Activated CD4-positive, alpha-beta T cell treated with anti-CD3 and anti-CD28 coated beads for 4 hours (primary cell): ENCODE data around the gene SLC1A7.

Source experiments
- DNase-seq, 2 donors: peaks; one replicate each; pipeline ENCODE4 v3.0.0-alpha.2; 2020

Gene SLC1A7

DNA sequence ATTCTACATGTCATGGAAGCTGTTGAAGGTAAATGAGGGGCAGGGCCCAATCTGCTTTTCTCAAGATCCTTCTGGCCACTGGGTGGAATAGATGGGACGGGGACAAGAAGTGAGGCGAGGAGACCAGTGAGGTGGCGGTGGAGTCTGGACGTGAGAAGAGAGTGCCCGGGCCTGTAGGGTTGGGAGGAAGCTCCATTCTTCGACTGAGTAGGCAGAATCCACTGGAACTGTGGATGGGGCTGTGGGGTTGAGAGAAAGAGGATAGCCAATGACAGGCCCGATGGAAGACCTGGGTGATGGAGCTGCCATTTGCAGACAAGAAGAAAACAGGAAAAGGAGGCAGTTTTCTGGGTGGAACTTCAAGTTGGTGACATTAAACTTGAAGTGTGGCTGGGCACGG, 10.3 kb downstream of the SLC1A7 start:
- DNase-seq: no peak

DNA sequence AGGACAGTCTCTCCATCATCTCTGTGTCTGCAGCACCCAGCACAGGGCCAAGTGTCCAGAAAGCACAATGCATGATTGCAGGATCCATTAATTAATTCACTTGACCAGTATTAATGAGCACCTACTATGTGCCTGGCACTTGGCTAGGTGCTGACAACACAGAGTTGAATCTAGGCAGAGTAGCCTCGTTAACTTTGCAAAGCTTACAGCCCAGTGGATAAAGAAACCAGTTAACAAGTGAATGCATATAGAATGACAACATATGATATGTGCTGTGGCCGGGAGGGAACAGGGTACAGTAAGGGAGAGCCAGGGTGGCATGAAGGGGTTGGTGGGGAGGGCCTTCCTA, 10.9 kb downstream of the SLC1A7 start:
- no peak for DNase-seq

- no peak for DNase-seq
Measured at GRCh38 chr1:53130878-53131589, 11.4 kb downstream of the SLC1A7 start.

DNA sequence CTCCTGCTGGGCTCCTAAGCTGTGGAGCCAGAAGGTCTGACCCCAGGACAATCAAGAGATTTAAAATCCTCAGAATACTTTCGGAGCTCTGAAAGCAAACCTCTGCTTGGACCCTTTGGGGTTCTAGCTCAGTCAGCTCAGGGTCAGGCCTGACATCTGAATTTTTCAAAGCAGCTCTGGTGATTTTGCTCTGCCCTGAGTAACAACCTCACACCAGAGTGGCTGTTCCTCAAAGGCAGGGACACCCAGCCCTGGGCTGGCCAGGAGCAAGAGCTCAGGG, 11.9 kb downstream of the SLC1A7 start:
- no peak for DNase-seq

DNA sequence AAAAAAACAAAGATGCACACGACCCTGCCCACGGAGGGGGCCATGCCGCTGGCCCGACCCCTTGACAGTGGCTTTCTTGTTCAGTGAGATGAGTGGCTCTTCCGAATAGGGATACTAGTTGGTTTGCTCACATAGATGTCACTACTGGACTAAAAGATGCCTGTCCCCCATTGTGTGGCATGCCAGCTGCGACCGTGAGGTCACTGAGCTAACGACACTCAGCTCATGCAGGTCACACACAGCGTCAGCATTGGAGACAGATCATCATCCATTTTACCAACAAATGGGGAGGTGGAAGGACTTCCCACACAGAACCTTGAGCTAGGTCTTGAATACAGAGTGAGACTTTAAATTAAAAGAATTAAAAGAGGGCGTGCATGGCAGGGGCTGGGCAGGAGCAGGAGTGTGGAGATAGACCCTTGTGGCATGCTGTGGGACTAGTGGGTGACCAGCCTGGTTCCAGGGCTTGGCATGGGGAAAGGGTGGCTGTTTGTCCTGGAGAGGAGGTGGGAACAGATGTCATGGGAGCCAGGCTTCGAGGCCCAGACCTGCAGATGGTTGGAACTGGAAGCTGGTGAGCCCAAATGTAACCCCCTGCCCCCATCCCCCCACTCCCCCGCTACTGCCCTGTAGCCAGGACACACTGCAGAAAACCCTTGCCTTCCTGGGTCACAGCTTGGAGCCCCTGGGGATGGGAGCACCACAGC, 12.4 kb downstream of the SLC1A7 start:
- no peak for DNase-seq

GRCh38 chr1:53128401-53128800, 14.0 kb downstream of the SLC1A7 start:
- DNase-seq: no peak

DNA sequence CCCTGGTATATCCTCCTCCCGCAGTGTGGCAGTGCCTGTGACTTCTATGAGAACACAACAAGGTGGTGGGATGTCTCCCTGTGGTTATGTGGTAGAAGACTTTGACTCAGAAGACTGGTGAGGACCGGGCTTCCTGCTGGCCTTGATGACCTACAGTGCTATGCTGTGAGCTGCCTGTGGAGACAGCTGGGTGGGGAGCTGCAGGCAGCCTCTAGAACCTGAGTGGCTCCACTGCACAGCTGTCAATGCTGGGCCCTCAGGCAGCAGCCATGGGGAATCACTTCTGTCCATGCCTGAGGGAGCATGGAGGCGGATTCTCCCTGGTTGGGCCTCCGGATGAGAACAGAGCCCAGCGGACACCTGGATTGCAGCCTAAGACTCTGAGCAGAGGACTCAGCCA, 14.9 kb downstream of the SLC1A7 start:
- no peak for DNase-seq

- no peak for DNase-seq
Measured at GRCh38 chr1:53126495-53126894, 15.9 kb downstream of the SLC1A7 start.

- DNase-seq: no peak
Measured at GRCh38 chr1:53125623-53126360, 16.6 kb downstream of the SLC1A7 start.

- no peak for DNase-seq
Measured at GRCh38 chr1:53125122-53125521, 17.3 kb downstream of the SLC1A7 start.

GRCh38 chr1:53123453-53124140, 18.8 kb downstream of the SLC1A7 start:
- DNase-seq: no peak

DNA sequence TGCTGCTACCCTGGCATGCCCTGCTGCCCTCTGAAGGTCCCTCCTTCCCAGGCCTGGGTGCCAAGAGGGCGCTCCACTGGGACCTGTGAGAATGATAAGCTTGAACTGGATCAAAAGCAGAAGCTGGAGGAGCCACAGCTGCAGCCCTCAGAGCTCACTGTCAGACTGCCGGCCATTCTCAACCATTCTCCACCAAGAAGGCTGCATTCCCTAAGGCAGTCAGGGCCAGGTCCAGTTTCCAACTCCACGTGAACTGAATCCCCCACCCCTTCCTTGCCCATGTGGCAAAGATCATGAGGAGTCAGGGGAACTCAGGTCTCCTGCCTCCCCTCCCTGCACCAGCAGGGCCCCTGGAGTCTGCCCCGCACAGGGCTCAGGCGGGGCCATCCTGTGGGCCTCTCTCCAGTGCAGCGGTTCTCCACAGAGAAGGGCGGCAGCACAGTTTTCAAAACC, 19.5 kb downstream of the SLC1A7 start:
- DNase-seq: no peak

GRCh38 chr1:53122201-53122885, 20.1 kb downstream of the SLC1A7 start:
- no peak for DNase-seq

GRCh38 chr1:53121319-53122172, 20.9 kb downstream of the SLC1A7 start:
- no peak for DNase-seq

DNA sequence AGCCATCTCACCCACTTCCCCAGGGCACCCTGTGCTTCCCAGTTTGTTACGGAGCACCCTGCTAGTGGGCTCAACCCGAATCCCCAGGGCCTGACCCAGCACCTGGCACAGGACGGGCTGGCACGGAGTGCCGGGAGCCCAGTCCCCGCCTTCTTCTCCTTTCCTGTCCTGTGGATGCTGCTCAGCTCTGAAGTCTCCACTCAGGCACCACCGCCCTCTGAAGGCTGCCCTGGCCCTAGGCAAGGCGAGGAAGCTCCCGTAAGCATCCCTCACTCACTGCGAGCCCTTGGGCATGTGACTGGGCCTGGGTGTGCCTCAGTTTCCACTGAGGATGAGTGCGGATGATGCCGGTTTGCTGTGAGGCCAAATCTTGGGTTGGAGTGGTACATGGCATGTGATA, 21.8 kb downstream of the SLC1A7 start:
- DNase-seq: no peak

GRCh38 chr1:53117836-53118235, 24.6 kb downstream of the SLC1A7 start:
- DNase-seq: no peak

DNA sequence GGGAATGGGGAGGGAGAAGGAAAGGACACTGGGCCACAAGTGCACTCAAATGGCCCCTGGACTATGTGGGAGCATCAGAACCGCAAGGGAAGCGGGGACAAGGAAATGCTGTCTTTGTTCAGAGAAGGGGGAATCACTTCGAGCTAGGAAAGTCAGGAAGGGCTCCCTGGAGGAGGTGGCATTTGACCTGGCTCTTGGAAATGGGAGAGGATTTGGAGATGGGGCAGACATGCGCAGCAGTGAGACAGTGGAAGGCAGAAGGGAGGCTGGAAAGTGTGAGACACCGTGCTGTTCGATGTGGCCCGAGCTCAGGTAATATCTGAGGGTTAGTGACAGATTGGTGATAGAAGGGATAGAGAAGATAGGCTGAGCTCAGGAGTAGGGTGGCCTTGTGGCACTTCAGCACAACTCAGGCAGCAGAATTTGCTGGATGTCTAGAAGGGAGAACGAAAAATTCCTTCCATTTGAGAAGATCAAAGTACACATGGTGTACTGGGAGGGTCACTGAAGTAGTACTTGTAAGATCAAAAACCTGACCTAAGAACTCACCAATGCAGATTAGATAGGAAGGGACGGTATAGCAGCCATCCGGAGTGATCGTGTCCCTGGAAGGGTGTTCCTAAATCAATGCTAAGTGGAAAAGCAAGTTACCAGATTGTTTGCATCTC, 25.4 kb downstream of the SLC1A7 start:
- DNase-seq: no peak

DNA sequence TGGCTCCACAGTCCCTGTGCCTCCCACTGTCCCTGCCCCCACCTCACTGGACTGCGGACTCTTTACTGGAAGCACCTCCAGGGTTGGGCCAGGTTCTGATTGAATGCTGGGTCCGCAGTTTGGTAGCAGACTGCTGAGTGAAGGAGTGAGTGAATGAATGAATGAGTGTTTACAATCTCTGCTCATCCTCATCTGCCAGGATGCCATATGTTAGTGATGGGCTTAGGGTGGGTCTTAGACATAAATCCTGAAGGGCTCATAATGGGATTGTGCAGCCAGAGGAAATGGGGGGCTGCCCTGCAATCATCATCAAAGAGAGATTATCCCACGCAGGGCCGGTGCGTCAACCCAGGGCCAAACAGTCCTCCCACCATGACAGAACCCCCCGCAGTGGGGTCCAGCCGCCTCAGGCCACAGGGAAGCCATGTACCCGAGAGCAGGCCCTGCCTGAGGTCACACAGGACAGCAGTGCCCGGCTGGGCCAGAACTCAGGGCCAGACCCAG, 26.1 kb downstream of the SLC1A7 start:
- no peak for DNase-seq

- no peak for DNase-seq
Measured at GRCh38 chr1:53115403-53116306, 26.8 kb downstream of the SLC1A7 start.
